ENCODE results near the gene KIAA1671.
A peak's percentile ranks its signal among the peaks of the same experiment; 100 is the strongest.
"Not testable (repeated sequence)": the region's sequence is repeated elsewhere in the genome, so short reads cannot be mapped to it uniquely, and the experiment has no call there.

Gene KIAA1671

DNA sequence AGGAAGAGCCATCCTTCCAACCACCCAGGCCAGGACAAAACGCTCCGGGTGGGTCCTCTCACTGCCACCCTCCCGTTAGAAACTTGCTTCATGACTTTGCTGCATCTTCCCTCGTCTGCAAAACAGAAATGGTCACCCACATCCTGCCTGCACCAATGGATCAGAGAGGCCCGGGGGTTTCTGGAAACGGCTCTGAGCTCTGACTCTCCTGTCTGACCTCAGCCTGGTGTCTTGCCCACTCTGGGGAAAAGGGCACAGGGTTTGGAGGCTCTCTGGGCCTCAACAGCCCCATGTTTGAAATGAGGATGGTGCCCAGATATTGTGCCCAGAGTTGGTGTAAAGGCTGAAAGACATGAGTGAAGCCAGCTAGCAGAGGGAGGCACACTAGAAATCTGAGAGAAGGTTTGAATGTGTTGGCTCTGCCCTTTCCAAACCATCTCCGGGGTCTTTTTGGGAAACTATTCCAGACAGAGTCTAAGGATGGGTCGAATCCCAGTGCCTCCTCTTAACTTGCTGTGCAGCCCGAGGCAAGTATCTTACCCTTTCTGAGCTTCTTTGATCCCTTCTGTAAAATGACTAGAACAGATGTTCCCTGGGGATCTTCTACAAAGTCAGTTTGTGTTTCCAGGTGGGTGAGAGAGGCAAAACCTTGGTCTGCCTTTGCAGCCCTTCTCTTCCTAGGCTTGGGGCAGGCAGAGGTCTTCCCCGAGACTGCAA lies 249.2 kb downstream of the KIAA1671 start:
- H3K4me1 Mint-ChIP-seq: peaks cover 4% of the 10 kb centered on the region
- H3K4me3 Mint-ChIP-seq: no peak overlapping the region
- H3K27me3 Mint-ChIP-seq: peaks cover 8% of the 10 kb centered on the region
- H3K36me3 Mint-ChIP-seq: no peaks in the 10 kb centered on the region
- no peak for ATAC-seq (ENCODE audit: low read depth)
- no peaks in the 10 kb centered on the region for H3K9me3 Mint-ChIP-seq
- no peak overlapping the region for H3K27ac Mint-ChIP-seq
- no peak for DNase-seq (ENCODE audit: low spot score in 2 of 2)

DNA sequence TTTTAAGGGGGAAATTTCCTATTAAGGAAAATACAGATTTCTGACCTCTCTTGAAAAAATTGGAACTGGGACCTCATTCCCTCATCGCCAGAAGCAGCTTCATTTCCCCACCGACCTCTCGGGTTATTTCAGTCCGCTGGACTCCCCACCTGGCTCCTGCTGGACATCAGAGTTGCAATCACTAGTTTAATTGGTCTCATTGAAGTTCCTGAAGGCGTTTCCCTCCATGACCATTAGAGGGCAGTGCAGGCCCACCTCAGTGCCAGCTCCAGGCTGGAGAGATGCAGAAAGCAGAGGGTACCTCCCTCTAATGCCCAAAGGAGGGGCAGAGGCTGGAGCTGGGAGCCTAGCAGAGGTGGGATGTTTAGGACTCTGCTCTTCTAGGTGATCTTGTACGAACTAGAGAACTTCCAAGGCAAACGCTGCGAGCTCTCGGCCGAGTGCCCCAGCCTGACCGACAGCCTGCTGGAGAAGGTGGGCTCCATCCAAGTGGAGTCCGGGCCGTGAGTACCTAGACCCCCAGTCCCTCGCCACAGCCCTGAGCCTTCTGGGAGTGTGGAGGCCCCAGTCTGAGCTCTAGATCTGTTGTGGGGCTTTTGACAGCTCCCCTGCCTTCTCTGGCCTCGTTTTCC lies 249.9 kb downstream of the KIAA1671 start:
- ATAC-seq (ENCODE audit: low read depth) (no peak), DNase-seq (ENCODE audit: low spot score in 2 of 2) (peak; percentile 41 to 44)
- H3K27ac Mint-ChIP-seq: no peak overlapping the region
- H3K4me1 Mint-ChIP-seq: peaks cover 4% of the 10 kb centered on the region
- peaks cover 8% of the 10 kb centered on the region for H3K27me3 Mint-ChIP-seq
- no peaks in the 10 kb centered on the region for H3K9me3 Mint-ChIP-seq
- H3K36me3 Mint-ChIP-seq: no peaks in the 10 kb centered on the region
- no peak overlapping the region for H3K4me3 Mint-ChIP-seq

DNA sequence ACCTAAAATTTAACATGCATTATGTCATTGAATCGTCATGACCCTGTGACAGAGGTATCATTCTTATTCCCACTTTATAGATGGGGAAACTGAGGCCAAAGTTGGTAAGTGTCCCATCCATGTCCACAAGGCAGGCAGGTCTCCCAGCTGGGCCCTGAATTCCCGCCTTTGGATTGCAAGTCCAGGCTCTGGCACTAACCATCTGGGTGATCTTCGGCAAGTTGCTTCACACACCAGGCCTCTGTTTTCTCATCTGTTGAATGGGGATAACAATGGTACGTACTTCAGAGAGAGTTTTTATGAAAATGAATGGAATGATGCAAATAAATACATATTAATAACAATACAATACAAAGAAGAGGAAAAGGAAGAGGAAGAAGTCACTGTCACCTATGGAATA lies 250.6 kb downstream of the KIAA1671 start:
- Mint-ChIP-seq H3K9me3 (peaks cover 3% of the 10 kb centered on the region), H3K27ac (no peak overlapping the region), H3K4me1 (peaks cover 4% of the 10 kb centered on the region), H3K36me3 (no peaks in the 10 kb centered on the region), H3K27me3 (peaks cover 14% of the 10 kb centered on the region), H3K4me3 (no peak overlapping the region)
- DNase-seq (ENCODE audit: low spot score in 2 of 2) (no peak), ATAC-seq (ENCODE audit: low read depth) (no peak)

DNA sequence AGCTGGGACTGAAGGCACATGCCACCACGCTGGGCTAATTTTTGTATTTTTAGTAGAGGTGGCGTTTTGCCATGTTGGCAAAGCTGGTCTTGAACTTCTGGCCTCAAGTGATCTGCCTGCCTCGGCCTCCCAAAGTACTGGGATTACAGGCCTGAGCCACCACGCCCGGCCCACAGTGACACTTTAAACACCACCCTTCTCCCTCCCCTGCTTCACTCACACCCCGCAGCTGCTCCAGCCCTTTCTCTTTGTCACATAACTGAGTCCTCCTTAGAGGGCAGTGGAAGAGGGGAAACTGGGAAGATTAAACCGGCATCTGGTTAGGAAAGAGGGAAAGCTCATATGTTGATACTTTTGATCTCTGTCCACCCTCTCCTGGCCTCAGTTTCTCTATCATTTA lies 252.0 kb downstream of the KIAA1671 start:
- H3K9me3 Mint-ChIP-seq; H3K4me1 Mint-ChIP-seq; H3K4me3 Mint-ChIP-seq; H3K36me3 Mint-ChIP-seq; H3K27ac Mint-ChIP-seq; DNase-seq (ENCODE audit: low spot score in 2 of 2); ATAC-seq (ENCODE audit: low read depth): not testable (repeated sequence)
- peaks cover 15% of the 10 kb centered on the region for H3K27me3 Mint-ChIP-seq

DNA sequence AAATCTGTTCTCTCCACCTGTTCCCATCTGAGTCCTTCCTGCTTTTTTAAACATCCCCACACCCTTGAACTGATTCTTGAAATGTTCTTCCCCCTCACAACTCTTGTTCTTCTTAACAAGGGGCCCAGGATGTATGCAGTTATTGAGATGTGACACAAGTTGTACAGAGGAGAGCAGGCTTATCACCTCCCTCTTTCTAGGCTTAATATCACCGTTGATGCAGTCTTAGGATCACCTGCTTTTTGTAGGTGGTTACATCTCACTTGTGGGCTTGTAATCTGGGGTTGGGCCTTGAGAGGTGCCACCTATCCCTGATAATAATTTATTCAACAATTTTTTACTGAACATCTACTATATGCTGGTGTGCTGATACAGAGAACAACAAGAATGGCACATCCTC lies 253.3 kb downstream of the KIAA1671 start:
- ATAC-seq (ENCODE audit: low read depth) (no peak), DNase-seq (ENCODE audit: low spot score in 2 of 2) (no peak)
- no peak overlapping the region for H3K4me3 Mint-ChIP-seq
- peaks cover 2% of the 10 kb centered on the region for H3K4me1 Mint-ChIP-seq
- peaks cover 3% of the 10 kb centered on the region for H3K9me3 Mint-ChIP-seq
- H3K36me3 Mint-ChIP-seq: no peaks in the 10 kb centered on the region
- H3K27me3 Mint-ChIP-seq: peaks cover 9% of the 10 kb centered on the region
- H3K27ac Mint-ChIP-seq: no peak overlapping the region

DNA sequence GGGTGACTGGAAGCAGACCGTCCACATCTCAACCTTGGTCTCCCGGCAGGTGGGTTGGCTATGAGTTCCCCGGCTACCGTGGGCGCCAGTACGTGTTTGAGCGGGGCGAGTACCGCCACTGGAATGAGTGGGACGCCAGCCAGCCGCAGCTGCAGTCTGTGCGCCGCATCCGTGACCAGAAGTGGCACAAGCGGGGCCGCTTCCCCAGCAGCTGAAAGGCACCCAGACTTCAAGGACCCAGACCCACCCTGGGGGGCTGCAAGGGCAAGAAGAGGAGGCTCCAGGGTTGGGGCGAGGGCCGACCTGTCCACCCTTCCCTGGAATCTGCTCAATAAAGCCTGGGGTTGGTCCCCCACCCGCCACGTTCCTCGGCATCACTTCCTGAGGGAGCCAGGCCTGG lies 254.5 kb downstream of the KIAA1671 start:
- DNase-seq (ENCODE audit: low spot score in 2 of 2) (no peak), ATAC-seq (ENCODE audit: low read depth) (no peak)
- H3K27me3 Mint-ChIP-seq: peaks cover 10% of the 10 kb centered on the region
- no peak overlapping the region for H3K27ac Mint-ChIP-seq
- no peak overlapping the region for H3K4me3 Mint-ChIP-seq
- peaks cover 3% of the 10 kb centered on the region for H3K9me3 Mint-ChIP-seq
- peaks cover 2% of the 10 kb centered on the region for H3K4me1 Mint-ChIP-seq
- no peaks in the 10 kb centered on the region for H3K36me3 Mint-ChIP-seq

DNA sequence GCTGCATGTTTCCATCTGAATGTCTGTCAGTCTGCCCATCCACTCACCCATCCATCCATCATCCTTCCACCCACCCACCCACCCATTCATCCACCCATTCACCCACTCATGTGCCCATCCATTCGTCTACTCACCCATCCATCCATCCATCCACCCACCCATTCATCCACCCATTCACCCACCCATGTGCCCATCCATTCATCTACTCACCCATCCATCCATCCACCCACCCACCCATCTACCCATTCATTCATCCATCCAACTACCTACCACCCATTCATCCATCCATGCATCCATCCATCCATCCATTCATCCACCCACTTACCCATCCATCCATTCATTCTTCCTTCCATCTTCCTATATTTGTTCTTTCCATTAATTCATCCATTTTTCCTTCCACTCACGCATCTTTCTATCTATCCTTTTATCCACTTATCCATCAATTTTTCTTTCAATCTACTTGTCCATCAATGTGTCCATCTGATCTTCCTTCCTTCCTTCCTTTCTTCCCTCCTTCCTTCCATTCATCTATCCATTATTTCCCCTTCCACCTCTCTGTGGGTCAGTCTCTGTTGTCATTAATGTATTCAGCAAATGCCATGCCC lies 255.1 kb downstream of the KIAA1671 start:
- Mint-ChIP-seq H3K27ac (no peak overlapping the region), H3K36me3 (no peaks in the 10 kb centered on the region), H3K4me1 (no peaks in the 10 kb centered on the region), H3K27me3 (peaks cover 10% of the 10 kb centered on the region), H3K9me3 (peaks cover 3% of the 10 kb centered on the region), H3K4me3 (no peak overlapping the region)
- DNase-seq (ENCODE audit: low spot score in 2 of 2): no peak
- no peak for ATAC-seq (ENCODE audit: low read depth)

DNA sequence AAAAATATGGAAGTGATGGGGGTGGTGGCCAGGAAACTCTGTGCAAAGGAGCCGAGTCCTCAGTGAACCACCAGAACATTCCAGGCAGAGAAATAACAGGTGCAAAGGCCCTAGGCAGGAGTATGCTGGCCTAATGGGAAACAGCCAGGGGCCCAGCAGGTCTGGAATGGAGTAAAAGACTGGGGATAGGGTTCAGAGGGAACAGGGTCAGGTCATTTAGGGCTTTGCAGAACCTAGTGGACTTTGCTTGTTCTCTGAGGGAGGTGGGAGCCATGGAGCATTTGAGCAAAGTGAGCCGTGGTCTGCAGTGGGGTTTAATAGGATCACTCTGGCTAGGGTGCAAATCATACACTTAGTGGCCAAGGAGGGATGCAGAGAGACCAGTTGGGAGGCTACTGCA lies 255.8 kb downstream of the KIAA1671 start:
- peaks cover 3% of the 10 kb centered on the region for H3K9me3 Mint-ChIP-seq
- ATAC-seq (ENCODE audit: low read depth) (no peak), DNase-seq (ENCODE audit: low spot score in 2 of 2) (no peak)
- H3K4me1 Mint-ChIP-seq: no peaks in the 10 kb centered on the region
- H3K27ac Mint-ChIP-seq: no peak overlapping the region
- H3K36me3 Mint-ChIP-seq: no peaks in the 10 kb centered on the region
- peaks cover 10% of the 10 kb centered on the region for H3K27me3 Mint-ChIP-seq
- no peak overlapping the region for H3K4me3 Mint-ChIP-seq

DNA sequence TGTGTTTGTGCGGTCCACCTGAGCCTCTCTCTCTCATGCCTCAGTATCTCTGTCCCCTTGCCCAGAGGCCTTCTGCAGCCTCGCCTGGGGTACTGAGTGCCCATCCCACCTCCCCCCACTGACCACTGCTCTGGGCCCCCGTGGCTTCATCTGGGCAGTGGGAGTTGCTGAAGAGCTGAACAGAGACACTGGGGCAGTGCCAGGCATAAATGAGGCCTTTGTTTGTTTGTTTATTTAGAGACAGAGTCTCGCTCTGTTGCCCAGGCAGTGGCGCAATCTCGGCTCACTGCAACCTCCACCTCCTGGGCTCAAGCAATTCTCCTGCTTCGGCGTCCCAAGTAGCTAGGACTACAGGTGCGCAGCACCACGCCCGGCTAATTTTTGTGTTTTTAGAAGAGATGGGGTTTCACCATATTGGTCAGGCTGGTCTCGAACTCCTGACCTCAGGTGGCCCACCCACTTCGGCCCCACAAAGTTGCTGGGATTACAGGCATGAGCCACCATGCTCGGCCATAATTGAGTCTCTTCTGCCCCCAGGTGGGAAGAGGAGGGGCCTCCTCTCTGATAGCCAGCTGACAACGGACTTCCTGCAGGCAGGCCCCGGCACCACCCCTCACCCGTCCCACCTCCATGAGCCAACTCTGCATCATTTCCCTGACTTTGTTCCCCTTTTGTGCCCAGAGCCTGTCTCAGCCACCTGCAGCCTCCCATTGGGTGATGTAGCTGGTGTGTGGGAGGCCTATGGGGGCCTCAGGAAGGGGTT lies 256.4 kb downstream of the KIAA1671 start:
- Mint-ChIP-seq H3K27me3 (peaks cover 10% of the 10 kb centered on the region), H3K4me3 (no peak overlapping the region), H3K9me3 (peaks cover 6% of the 10 kb centered on the region), H3K36me3 (peaks cover 2% of the 10 kb centered on the region), H3K4me1 (no peaks in the 10 kb centered on the region), H3K27ac (no peak overlapping the region)
- ATAC-seq (ENCODE audit: low read depth): no peak
- DNase-seq (ENCODE audit: low spot score in 2 of 2): no peak

DNA sequence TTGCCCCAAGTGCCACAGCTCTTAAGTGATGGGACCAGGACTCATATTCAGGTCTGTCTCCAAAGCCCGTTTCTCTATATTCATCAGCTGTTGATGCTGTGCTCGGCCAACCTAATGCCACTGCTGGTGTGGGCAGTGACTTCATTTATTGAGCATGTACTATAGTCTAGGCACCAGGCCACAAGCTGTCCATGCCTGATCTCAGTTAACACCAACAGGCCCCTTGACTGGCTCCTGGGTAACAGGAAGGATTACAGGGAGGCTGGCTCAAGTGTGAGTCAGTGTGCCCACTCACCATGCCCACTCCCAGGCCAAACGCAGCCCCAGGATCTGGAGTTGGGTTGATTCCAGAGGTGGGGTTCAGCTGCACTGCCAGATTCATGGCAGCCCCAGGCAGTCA lies 258.3 kb downstream of the KIAA1671 start:
- ATAC-seq (ENCODE audit: low read depth): no peak
- DNase-seq (ENCODE audit: low spot score in 2 of 2): no peak
- Mint-ChIP-seq H3K4me1 (no peaks in the 10 kb centered on the region), H3K27ac (no peak overlapping the region), H3K4me3 (no peak overlapping the region), H3K9me3 (peaks cover 6% of the 10 kb centered on the region), H3K27me3 (peaks cover 10% of the 10 kb centered on the region), H3K36me3 (peaks cover 2% of the 10 kb centered on the region)

DNA sequence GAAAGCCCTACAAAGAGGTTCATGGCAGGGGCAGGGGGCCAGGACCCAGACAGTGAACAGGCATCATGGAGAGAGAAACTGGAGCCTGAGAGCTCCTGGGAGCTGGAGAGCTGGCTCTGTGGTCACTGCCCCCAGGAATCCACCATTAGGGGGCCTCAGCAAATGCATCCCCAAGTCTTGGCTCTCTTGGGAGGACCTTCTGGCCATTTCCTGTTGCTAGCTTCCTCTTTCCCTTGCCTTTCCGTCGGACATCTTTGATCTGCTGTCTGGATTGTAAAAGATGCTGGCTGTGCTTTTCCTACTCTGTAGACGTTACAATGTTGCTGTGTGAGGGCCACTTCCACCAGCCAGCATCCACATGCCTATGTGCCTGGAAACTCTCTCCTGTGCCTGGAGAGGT lies 259.8 kb downstream of the KIAA1671 start:
- Mint-ChIP-seq H3K4me3 (no peak overlapping the region), H3K36me3 (peaks cover 2% of the 10 kb centered on the region), H3K27ac (no peak overlapping the region), H3K4me1 (no peaks in the 10 kb centered on the region), H3K9me3 (peaks cover 6% of the 10 kb centered on the region), H3K27me3 (peaks cover 12% of the 10 kb centered on the region)
- ATAC-seq (ENCODE audit: low read depth) (no peak), DNase-seq (ENCODE audit: low spot score in 2 of 2) (no peak)

DNA sequence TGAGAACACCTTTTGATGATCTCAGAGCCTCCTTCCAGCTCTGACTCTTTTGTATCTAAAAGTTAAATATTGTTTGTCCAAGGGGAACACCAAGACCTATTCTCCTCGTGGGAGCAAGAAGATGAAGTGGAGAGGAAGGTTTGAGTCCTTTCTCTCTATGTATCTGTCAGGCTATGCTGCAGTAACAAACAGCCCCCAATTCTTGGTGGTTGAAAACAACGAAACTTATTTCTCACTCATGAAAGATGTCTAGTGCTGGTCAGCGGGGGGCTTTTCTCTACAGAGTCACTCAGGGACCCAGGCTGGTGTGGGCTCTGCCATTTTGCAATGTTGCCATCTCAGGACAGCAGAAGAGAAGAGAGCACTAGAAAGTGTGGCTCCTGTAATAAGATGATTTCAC lies 260.7 kb downstream of the KIAA1671 start:
- Mint-ChIP-seq H3K27me3 (peaks cover 6% of the 10 kb centered on the region), H3K36me3 (peaks cover 2% of the 10 kb centered on the region), H3K4me3 (no peak overlapping the region), H3K9me3 (peaks cover 3% of the 10 kb centered on the region), H3K27ac (no peak overlapping the region), H3K4me1 (no peaks in the 10 kb centered on the region)
- DNase-seq (ENCODE audit: low spot score in 2 of 2): no peak
- no peak for ATAC-seq (ENCODE audit: low read depth)

DNA sequence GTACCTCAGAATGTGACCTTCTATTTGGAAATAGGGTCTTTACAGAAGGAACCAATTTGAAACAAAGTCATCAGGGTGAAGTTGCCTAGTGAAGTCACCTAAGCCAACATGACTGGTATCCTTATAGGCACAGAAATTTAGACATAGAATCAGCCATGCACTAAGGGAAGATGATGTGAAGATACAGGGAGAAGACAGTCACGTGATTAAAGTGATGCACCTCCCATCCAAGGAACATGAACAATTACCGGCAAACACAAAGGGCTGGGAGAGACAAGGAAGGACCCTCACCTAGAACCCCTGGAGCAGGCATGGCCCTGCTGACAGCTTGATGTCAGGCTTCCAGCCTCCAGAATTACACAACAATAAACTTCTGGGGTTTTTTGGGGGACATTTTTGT lies 263.7 kb downstream of the KIAA1671 start:
- no peak for DNase-seq (ENCODE audit: low spot score in 2 of 2)
- no peaks in the 10 kb centered on the region for H3K4me1 Mint-ChIP-seq
- no peak for ATAC-seq (ENCODE audit: low read depth)
- peaks cover 3% of the 10 kb centered on the region for H3K9me3 Mint-ChIP-seq
- no peak overlapping the region for H3K4me3 Mint-ChIP-seq
- H3K27ac Mint-ChIP-seq: no peak overlapping the region
- peaks cover 6% of the 10 kb centered on the region for H3K27me3 Mint-ChIP-seq
- H3K36me3 Mint-ChIP-seq: peaks cover 2% of the 10 kb centered on the region

DNA sequence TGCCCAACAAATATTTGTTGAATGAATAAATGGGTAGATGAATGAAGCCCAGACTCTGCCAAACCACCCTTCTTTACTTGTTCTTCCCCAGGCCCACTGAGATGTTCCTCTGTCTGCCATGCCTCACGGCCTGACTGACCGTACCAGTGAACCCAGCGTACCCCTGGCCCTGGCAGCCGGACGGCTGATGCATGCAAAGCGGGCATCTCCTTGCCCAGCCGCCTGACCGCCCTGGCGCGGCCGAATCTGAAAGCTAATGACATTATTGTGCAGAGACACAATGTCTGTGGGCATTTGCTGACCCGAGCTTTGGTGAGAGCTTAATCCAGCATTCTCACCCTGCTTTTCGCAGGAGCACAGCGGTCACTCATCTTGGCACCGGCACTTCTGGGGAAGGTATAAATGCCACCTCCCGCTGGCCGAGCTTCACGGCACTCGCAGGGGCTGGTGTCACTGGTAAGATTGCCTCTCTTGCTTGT lies 266.7 kb downstream of the KIAA1671 start, which contains the start of gene CRYBB2:
CRYBB2 (plus strand) TSS at position 429 of the 479 bp plus-strand sequence. CDS start 1,791 bp downstream, outside the sequence.
- Mint-ChIP-seq H3K27ac (no peak within 1 kb of the TSS), H3K4me3 (no peak within 1 kb of the TSS), H3K36me3 (no peaks in the 10 kb centered on the region), H3K27me3 (peaks cover 14% of the 10 kb centered on the region), H3K4me1 (no peaks in the 10 kb centered on the region), H3K9me3 (no peaks in the 10 kb centered on the region)
- DNase-seq (ENCODE audit: low spot score in 2 of 2) (no peak), ATAC-seq (ENCODE audit: low read depth) (no peak)

Measured in memory B cell (primary cell).